D341Med (cell line): ENCODE measurements around the gene SOX4.

ENCODE experiments used
- DNase-seq: peaks from one replicate; pipeline ENCODE4 v3.0.0; 2012; ENCODE audit warnings: low spot score

SOX4 gene

GRCh38 chr6:21613809-21614208 is 20.3 kb downstream of the SOX4 start:
- DNase-seq = no peak

GRCh38 chr6:21614226-21614625 is 20.7 kb downstream of the SOX4 start:
- DNase-seq = no peak

GRCh38 chr6:21615504-21615903 is 22.0 kb downstream of the SOX4 start:
- DNase-seq = no peak

- DNase-seq = no peak
Measured at GRCh38 chr6:21616005-21616404, 22.5 kb downstream of the SOX4 start.

DNA sequence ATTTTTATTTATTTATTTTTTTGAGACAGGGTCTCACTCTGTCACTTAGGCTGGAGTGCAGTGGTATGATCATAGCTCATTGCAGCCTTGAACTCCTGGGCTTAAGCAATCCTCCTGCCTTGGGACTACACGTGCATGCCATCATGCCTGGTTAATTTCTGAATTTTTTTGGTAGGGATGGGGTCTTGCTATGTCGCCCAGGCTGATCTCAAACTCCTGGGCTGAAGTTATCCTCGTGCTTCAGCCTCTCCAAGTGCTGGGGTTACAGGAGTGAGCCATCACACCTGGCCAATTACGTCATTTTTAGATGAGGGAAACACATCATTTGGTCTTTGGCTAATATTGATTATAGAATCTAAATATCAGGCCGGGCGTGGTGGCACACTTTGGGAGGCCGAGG is 32.1 kb downstream of the SOX4 start:
- no peak for DNase-seq

- DNase-seq = no peak
Measured at GRCh38 chr6:21626756-21627155, 33.2 kb downstream of the SOX4 start.

GRCh38 chr6:21628160-21628559 is 34.6 kb downstream of the SOX4 start:
- no peak for DNase-seq

DNA sequence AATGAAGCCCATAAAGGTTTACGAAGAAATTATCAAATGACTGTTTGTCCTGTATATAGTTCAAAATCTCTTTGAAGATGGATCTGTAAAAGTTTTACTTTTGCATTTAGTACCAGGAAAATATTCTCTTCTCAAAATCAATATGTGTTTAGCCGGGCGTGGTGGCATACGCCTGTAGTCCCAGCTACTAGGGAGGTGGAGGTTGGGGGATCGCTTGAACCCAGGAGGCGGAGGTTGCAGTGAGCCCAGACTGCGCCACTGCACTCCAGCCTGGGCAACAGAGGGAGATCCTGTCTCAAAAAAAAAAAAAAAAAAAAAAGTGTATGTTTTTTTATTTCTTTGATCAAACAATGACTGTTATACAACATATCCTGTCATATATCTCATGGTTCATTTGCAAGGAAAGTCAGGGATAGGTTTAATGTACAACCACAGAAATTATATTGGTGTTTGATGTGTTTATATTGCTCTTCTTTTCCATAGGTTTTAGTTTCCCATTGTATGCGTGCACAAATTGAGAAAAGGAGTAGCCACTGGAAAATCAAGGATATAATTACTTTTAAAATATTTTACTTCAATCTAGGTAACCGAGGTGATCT is 40.1 kb downstream of the SOX4 start:
- no peak for DNase-seq

DNA sequence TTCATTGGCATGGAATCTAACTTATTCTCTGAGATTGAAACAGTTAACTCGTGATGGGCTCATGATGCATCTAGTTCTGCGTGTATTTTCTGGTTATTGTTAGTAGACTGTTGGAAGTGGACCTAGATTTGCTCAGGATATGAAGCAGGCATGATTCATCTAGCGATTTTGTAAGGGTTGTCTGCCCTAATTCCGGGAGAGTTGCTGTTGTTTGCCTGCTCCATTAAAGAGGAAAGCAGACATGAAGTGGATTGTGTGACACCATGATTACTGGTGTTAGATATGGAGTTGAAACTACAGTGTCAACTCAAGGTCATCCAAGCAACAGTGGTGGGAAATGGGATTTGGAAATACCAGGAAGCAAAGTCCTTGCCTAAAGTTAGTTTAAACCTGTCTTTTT is 41.0 kb downstream of the SOX4 start:
- DNase-seq = no peak

GRCh38 chr6:21636876-21637275 is 43.3 kb downstream of the SOX4 start:
- no peak for DNase-seq

DNA sequence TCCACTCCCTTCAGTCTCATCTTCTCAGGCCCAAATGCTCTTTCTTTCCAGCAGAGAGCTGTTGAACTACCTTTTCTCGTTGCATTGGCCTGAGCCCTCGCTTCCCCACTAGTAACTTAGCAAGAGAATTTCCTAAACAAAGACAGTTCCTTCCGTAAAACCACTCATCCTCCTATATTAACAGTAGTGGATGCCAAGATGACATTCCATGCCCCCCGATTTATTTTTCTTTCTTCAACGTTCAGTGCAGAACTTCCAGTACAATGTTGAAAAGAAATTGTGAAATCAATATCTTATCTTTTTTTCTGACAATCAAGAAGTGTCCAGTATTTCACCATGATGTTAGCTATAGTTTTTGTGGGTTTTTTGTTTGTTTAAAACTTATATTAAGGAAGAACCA is 45.8 kb downstream of the SOX4 start:
- DNase-seq = no peak
